Pons (tissue), 1 donor: ENCODE results near the gene PIF1.

Experiments used
- DNase-seq: peaks from one replicate; pipeline ENCODE4 v3.0.0-alpha.2; 2016; ENCODE audit warnings: low spot score

PIF1 gene

GRCh38 chr15:64825431-64826294 lies at the start of gene PIF1:
PIF1 (minus strand) TSS chr15:64825647; CDS start chr15:64824335, 1,312 bp downstream.
- DNase-seq = peak; percentile 97

GRCh38 chr15:64870353-64870752 lies 44.9 kb upstream of the PIF1 start:
- DNase-seq = no peak

DNA sequence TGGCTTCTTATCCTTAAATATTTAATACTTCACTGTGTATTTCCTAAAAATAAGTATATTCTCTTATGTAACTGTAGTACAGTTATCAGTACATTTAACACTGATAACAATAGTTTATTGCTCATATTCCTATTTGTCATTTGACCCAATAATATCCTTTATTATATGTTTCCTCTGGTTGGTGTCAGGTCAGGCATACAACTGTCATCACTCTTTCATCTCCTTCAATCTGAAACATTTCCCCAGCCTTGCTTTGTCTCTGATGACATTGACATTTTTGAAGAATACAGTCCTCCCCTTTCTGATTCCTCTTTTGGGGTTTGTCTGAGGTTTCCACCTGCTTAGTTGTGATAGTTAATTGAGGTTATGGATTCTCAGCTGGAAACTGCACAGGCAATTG lies 44.1 kb upstream of the PIF1 start:
- DNase-seq = no peak

DNA sequence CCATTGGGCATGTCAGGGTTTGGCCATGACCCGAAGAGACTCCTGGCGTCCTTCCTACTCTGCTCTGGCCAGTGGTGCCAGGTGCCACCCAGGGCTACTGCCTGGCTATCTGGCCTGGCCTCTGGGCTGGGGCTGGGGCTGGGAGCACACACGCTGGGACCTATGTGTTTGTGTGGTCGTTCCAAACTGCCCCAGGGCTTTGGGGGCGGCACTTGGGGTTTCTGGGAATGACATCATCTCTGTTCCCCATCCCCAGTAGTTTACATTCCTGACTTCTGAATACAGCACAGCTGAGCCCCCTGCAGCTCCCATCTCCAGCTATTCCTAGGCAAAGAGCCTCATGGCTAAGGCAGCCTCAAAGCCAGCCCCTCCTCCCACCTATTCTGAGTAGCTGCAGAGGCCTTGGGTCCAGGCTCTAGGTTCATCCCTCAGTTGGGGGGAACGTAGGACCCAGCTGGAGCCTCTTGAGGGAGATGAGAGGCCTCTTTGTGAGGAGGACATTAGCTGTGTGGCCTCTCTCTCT lies 40.6 kb upstream of the PIF1 start:
- DNase-seq = peak; percentile 87

GRCh38 chr15:64865126-64865997 lies 39.9 kb upstream of the PIF1 start:
- no peak for DNase-seq

GRCh38 chr15:64864068-64864467 lies 38.6 kb upstream of the PIF1 start:
- no peak for DNase-seq

DNA sequence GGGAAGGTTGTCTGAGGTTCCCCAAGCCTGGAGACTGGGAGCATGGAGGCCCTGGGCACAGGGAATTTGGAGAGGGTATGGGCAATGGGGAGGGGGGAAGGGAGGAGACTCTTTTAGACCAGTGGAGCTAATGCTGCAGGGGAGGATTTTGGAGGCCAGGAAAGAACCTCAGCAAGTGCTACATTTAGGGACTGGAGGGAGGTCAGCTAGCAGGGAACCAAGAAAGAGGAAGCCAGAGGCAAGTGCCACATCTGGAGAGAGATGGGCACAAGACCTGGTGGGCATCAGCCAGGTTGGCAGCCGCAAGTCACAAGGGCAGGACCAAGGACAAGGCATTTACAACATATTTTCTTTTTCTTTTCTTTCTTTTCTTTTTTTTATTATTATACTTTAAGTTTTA lies 37.0 kb upstream of the PIF1 start:
- no peak for DNase-seq

- no peak for DNase-seq
These were observed 36.5 kb upstream of the PIF1 start for GRCh38 chr15:64861960-64862359.

DNA sequence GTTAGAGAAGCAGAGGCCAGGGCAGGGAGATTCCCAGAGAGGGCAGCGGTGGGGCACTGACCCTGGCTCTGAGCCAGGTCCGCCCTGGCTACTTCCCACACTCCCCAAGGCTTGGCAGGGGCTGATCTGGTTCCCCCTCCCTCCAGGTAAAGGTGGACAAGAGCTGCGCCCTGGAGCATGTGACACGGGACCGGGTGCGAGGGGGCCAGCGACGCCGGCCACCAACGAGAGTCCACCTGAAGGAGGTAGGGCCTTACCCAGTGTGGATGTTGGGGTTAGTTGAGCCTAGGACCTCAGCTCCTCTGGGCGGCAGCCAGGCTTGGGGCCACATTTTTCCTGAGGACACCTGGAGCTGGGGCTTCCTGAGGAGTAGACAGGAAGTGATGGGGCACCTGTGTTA lies 35.9 kb upstream of the PIF1 start:
- DNase-seq = no peak

DNA sequence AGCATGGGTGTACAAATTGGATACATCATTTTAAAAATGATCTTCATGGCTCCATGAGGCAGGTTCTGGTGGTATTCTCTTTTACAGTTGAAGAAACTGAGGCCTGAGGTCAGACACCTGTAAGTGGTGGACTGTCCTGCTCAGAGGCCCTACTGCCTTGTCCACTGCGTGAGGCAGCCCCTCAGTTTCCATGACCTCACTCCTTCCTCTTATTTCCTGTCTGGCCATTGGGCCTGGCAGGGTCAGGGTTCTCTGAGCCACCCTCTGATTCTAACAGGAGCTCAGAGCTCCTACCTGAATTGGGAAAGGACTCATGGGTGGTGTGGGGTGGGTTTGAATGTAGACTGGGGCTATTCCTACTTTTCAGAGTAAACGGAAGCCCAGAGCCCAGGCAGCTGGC lies 33.8 kb upstream of the PIF1 start:
- no peak for DNase-seq

GRCh38 chr15:64858021-64858575 lies 32.7 kb upstream of the PIF1 start:
- no peak for DNase-seq

DNA sequence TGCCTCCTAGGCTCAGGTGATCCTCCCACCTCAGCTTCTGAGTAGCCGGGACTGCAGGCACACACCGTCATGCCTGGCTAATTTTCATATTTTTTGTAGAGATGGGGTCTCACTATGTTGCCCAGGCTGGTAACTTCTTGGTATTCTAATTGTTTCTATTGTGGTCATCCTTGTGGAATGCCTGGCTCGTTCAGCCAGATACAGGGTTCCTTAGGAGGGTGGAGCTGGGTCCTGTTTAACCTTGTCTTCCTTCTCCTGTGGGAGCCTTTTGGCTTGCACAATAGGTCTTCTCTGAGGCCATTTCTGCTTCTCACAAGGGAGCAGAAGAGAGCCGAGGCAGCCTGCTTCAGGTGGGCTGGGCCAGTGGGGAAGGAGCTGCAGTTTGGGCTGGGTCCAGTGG lies 32.0 kb upstream of the PIF1 start:
- no peak for DNase-seq

DNA sequence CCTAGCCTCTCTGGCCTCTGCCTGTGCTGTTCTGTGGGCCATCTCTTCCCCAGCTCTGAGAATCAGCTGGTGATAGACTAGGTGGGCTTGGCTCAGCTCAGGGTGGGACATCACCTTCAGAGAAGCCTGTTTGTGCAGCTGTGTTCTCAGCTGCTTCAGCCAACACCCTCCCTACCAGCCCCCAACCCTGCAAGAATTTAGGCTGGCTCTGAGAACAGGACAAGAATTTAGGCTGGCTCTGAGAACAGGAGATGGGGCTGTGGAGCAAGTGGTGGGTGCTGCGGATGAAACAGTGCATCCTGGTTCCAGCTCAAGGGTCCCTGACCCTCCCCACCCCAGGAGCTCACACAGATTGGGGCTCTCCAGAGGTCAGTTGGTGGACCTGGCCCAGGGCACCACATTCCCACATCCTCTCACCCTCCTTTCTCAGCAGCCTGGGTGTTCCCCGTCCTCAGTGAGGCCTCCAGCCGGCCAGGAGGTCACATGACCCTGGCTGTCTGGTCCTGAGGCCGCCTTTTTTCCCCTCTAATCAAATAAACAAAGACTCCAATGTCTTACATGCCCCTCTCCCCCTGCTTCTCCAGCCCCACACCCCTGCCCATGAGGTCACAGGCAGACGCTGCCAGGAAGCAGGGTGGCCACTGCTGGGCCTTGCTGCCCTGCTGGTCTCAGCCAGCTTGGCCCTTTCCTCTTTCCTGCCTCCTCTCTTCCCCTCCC lies 31.1 kb upstream of the PIF1 start:
- DNase-seq = peak; percentile 98

DNA sequence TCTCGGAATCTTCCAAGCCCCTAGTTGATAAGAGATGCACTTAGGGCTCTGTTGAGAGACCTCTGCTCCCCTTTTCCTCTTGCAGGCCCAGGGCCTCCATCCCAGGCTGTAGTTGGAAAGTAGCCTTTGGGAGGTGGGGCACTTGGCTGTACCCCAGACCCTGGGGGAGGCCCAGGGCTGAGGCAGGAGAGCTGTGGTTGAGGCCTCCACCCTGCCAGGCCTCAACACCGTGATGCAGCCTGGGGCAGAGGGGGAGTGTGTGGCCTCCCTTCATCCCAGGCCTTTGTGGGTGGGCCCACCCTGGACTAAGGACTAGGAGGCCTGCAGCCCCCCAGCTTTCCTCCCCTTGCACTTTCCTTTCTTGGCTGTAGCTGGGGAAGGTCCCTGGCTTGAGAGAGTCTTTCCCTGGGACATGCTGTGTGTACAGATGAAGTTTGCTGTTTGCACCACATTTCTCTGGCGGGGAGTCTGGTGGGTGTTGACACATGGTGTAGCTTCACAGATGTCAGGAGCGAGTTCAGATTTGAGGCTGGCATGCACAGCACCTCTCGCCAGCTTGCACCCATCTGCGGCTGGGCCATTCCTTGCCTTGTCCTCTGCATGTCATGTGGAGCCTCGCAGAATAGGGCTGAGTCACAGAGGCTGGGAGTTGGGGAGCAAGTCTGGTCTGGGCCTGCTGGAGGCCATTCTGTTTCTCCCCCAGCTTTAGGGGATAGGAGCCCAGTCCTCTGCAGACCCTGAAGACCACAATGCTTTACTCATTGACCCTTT lies 29.9 kb upstream of the PIF1 start:
- no peak for DNase-seq

DNA sequence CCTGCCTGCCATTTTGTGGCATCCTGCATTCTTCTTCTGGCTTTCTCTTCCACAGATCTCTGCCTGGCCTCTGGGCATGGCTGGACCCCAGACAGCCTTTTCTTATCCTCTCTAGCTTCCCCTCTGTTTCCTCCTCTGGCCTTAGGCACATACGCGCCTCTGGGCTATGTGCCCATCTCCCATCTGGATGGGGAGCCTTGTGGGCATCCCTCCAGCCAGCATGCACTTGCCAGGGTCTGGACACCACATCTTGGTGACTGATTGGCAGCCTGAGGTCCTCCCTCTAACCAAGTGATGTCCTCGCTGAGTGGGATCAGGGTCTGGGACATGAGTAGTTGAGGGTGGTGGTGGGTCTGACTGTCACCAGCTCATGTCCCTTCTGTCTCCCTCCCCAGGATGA lies 29.1 kb upstream of the PIF1 start:
- DNase-seq = no peak

DNA sequence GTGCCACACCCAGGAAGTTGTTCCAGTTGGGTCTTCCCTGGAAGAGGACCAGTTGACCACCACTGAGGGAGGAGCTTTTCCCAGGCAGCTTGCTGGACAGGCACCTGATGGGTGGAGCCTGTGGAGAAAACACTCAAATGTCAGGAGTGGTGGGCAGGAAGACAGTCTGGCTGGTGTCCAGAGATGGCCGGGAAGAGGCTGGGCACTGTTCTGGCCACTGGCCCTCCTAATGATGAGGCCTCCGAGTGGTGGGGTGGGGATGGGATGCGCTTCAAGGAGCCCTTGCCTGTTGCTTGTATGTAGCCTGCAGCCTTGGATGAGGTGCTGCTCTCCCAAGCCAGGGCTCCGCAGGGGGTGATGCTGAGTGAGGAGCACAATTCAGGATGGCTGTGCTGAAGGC lies 28.6 kb upstream of the PIF1 start:
- no peak for DNase-seq

GRCh38 chr15:64851503-64851840 lies 26.0 kb upstream of the PIF1 start:
- DNase-seq = no peak

DNA sequence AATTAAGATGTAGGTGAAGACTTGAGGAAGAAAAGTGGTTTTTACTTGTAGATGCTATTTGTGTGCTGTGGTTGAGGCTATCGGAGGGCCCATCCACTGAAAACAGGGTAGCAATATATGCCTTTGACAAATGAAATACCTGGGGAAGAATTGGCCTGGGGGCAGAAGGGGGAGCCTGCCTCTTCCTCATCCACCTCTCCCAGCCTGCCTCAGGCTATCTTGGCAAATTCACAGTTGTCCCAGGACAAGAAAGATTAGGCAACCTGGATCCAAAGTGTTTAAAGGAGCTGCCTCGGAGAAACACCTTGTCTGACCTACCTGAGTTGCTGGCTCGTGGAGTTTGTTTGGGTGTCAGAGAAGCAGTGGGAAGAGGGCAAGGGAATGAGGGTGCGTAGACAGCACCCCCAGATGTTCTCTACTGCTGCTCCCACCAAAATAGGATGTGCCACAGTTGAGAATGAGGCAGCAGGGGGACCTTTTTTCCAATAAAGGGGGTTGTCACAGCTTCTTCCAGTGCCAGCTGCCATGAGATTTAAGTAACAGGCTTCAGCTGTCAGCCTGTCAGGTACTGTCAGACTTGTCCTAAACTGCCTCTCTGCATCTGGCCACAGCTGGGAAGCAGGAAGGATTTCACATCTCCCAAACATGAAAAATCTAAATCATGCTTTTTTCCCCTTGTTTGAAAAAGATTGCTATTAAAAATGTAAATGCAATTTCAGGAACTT lies 25.5 kb upstream of the PIF1 start:
- no peak for DNase-seq

- DNase-seq = no peak
These were observed 22.6 kb upstream of the PIF1 start for GRCh38 chr15:64847876-64848716.

DNA sequence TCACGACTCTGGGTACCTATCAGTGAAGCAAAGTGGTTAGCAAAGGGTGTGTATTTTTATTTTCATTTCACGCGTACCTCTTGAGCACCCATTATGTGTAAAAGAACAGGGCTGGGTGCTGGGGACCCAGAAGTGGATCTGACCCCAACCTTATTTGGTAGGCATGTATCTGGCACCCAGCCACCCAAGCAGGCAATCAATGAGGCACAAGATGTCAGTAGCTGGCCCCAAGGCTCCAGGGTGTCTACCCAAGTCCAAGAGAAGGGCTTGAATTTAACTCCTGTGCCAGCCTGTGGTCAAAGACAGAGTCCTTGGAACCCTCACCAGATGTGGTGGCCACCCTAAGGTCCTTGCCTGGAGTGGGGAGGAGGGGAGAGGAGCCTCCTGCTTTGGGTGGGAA lies 22.0 kb upstream of the PIF1 start:
- DNase-seq = no peak
